Measurements from ENCODE around the gene PAPPA2. TPM values are rescaled to one million over a fixed set of nuclear protein-coding genes. Genes with fewer than 3 reads are reported as not detected.

The PAPPA2 gene
- total RNA-seq, 2 donors from 2014 or later, result 1.3 TPM; not detected in 1

- H3K4me3 ChIP-seq (ENCODE audit: low read length), result no peak overlapping the region
- H3K27ac ChIP-seq (ENCODE audit: low read depth, low read length), result no peak overlapping the region
- Mint-ChIP-seq H3K36me3 (ENCODE audit: low read depth) (no peaks in the 10 kb centered on the region), H3K27ac (no peak overlapping the region), H3K9me3 (no peaks in the 10 kb centered on the region), H3K27me3 (ENCODE audit: insufficient read depth) (no peaks in the 10 kb centered on the region), H3K4me1 (no peaks in the 10 kb centered on the region), H3K4me3 (no peak overlapping the region)
- no peaks in the 10 kb centered on the region for H3K4me1 ChIP-seq (ENCODE audit: control insufficient read depth, insufficient read depth, low read length)
- H3K36me3 ChIP-seq (ENCODE audit: control insufficient read depth, insufficient read depth, low read length), result no peaks in the 10 kb centered on the region
- DNase-seq, result no peak
- no peaks in the 10 kb centered on the region for H3K27me3 ChIP-seq (ENCODE audit: control insufficient read depth, insufficient read depth, low read length, poor library complexity, severe bottlenecking)
- WGBS, 2 experiments (ENCODE audit: insufficient coverage in 1 of 2, insufficient read length in 1 of 2), result 79 to 86% methylated on average over 2 to 3 of the region's 3 CpGs
- TF ChIP-seq CTCF (conservative IDR thresholded peaks at IDR 0.05), result no peak
- H3K9me3 ChIP-seq (ENCODE audit: control insufficient read depth, low read length), result no peaks in the 10 kb centered on the region
- no peak overlapping the region for H3K9ac ChIP-seq (ENCODE audit: extremely low read depth, low read length, poor library complexity, severe bottlenecking)
Measured at GRCh38 chr1:176541663-176542062, 78.7 kb downstream of the PAPPA2 start.

GRCh38 chr1:176542352-176542751, 79.4 kb downstream of the PAPPA2 start:
- Histone ChIP-seq H3K9me3 (ENCODE audit: control insufficient read depth, low read length) (no peaks in the 10 kb centered on the region), H3K4me3 (ENCODE audit: low read length) (no peak overlapping the region), H3K36me3 (ENCODE audit: control insufficient read depth, insufficient read depth, low read length) (no peaks in the 10 kb centered on the region), H3K27ac (ENCODE audit: low read depth, low read length) (no peak overlapping the region), H3K27me3 (ENCODE audit: control insufficient read depth, insufficient read depth, low read length, poor library complexity, severe bottlenecking) (no peaks in the 10 kb centered on the region), H3K4me1 (ENCODE audit: control insufficient read depth, insufficient read depth, low read length) (no peaks in the 10 kb centered on the region), H3K9ac (ENCODE audit: extremely low read depth, low read length, poor library complexity, severe bottlenecking) (no peak overlapping the region)
- Mint-ChIP-seq H3K36me3 (ENCODE audit: low read depth) (no peaks in the 10 kb centered on the region), H3K27ac (no peak overlapping the region), H3K9me3 (no peaks in the 10 kb centered on the region), H3K4me1 (no peaks in the 10 kb centered on the region), H3K27me3 (ENCODE audit: insufficient read depth) (no peaks in the 10 kb centered on the region), H3K4me3 (no peak overlapping the region)
- DNase-seq, result no peak
- 91 to 100% methylated on average over 1 to 2 of the region's 2 CpGs for WGBS, 2 experiments (ENCODE audit: insufficient coverage in 1 of 2, insufficient read length in 1 of 2)
- no peak for TF ChIP-seq CTCF (conservative IDR thresholded peaks at IDR 0.05)

GRCh38 chr1:176543360-176544129, 80.6 kb downstream of the PAPPA2 start:
- Mint-ChIP-seq H3K27ac (no peak overlapping the region), H3K4me1 (no peaks in the 10 kb centered on the region), H3K4me3 (no peak overlapping the region), H3K36me3 (ENCODE audit: low read depth) (no peaks in the 10 kb centered on the region), H3K27me3 (ENCODE audit: insufficient read depth) (no peaks in the 10 kb centered on the region), H3K9me3 (no peaks in the 10 kb centered on the region)
- 86% methylated on average over 2 of the region's 2 CpGs; no CpG with 5 or more reads in 1 of the 2 experiments for WGBS, 2 experiments (ENCODE audit: insufficient coverage in 1 of 2, insufficient read length in 1 of 2)
- H3K36me3 ChIP-seq (ENCODE audit: control insufficient read depth, insufficient read depth, low read length), result no peaks in the 10 kb centered on the region
- no peak for DNase-seq
- no peaks in the 10 kb centered on the region for H3K27me3 ChIP-seq (ENCODE audit: control insufficient read depth, insufficient read depth, low read length, poor library complexity, severe bottlenecking)
- H3K9ac ChIP-seq (ENCODE audit: extremely low read depth, low read length, poor library complexity, severe bottlenecking), result no peak overlapping the region
- no peak overlapping the region for H3K27ac ChIP-seq (ENCODE audit: low read depth, low read length)
- no peaks in the 10 kb centered on the region for H3K9me3 ChIP-seq (ENCODE audit: control insufficient read depth, low read length)
- no peak overlapping the region for H3K4me3 ChIP-seq (ENCODE audit: low read length)
- TF ChIP-seq CTCF (conservative IDR thresholded peaks at IDR 0.05), result no peak
- H3K4me1 ChIP-seq (ENCODE audit: control insufficient read depth, insufficient read depth, low read length), result no peaks in the 10 kb centered on the region

Measured in endodermal cell (in vitro differentiated cells).